ENCODE measurements around the gene LCK. TPM values are rescaled to one million over a fixed set of nuclear protein-coding genes. Genes with fewer than 3 reads are reported as not detected.

LCK gene
- total and polyA plus RNA-seq, 10 of the 15 experiments (the other 5 are each of a cell fraction or from before 2014, with no cell fraction given) = 31.5 to 173 (median 119) TPM

DNA sequence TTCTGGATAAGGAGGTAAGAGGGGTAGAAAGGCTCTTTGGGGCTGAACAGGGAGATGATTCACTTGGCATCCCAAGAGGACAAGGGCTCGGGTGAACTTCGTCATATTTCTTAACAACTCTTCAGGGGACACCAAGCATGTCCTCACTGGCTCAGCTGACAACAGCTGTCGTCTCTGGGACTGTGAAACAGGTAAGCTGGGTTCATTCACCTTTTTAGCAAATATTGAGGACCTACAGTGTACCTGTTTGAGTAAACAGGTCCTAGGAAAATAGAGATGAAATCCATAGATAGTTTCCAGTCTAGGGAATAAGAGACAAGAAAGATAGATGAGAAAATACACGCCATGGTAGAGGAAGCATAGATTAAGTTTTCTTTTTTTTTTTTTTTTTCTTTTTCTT lies 26.8 kb upstream of the LCK start:
- no TSS peak for BruUV-seq (replicated peaks)
- Histone ChIP-seq H3K36me3 (ENCODE audit: control insufficient read depth in 2 of 2, insufficient read depth in 2 of 2, low read length in 1 of 2) (peaks cover 13 to 22% of the 10 kb centered on the region in 2 experiments), H3K4me1 (ENCODE audit: control insufficient read depth, insufficient read depth, low read length) (peaks cover 12% of the 10 kb centered on the region), H3K9ac (ENCODE audit: control insufficient read depth, insufficient read depth, low read length) (no peak overlapping the region), H3K79me2 (ENCODE audit: control insufficient read depth, insufficient read depth, low read length) (peaks cover 29% of the 10 kb centered on the region), H3K27me3 (replicated peaks in 1 of 2; ENCODE audit: control insufficient read depth in 2 of 2, insufficient read depth in 2 of 2, low read length in 1 of 2) (no peaks in the 10 kb centered on the region), H3K4me2 (ENCODE audit: control insufficient read depth, insufficient read depth) (peak overlapping the region; percentile 84), H4K20me1 (ENCODE audit: control insufficient read depth, insufficient read depth) (no peaks in the 10 kb centered on the region), H3K4me3 (peak overlapping the region; percentile 89; the same call in 1 of the 2 replicates), H3K27ac (ENCODE audit: control insufficient read depth, insufficient read depth) (0 out of 2 replicates have a peak overlapping the region, but pooled peaks have one; percentile 15), H2AFZ (ENCODE audit: control insufficient read depth, low read depth, low read length) (no peak overlapping the region), H3K9me3 (replicated peaks; ENCODE audit: control insufficient read depth, insufficient read depth, low read length) (no peaks in the 10 kb centered on the region)
- in situ Hi-C loops (cut with MboI) = no loop called here
- ChIA-PET CTCF (interaction anchor here (1.2 to 6.0 kb wide), 4 partner anchors 9 to 92 kb away, joined by 4 to 46 read pairs (median 8); partner anchors contain the start of gene FAM167B), RAD21 (ENCODE audit: unreplicated experiment) (interaction anchor here (1.1 to 1.4 kb wide), 3 partner anchors 72 to 170 kb away, joined by 5 to 7 read pairs (median 6); partner anchors contain the start of gene BSDC1), POLR2A (interaction anchor here (0.5 to 0.6 kb wide), 2 partner anchors 32 to 117 kb away, joined by 3 to 7 read pairs; partner anchors contain the start of gene KPNA6), SMC1A (ENCODE audit: uncharacterized antibody, unreplicated experiment) (interaction anchor here (1.2 to 2.5 kb wide), 4 partner anchors 18 to 109 kb away, joined by 4 to 13 read pairs (median 6); no protein-coding TSS in a partner anchor)
- no peak for TF ChIP-seq FOXM1 (IDR thresholded peaks at IDR 0.05; ENCODE audit: low read depth, low read length)
- TF ChIP-seq ZNF622 (IDR thresholded peaks at IDR 0.05) = no peak
- no peak for TF ChIP-seq ZBTB11 (CRISPR knock-in tag; IDR thresholded peaks at IDR 0.05)
- no peak for TF ChIP-seq YY1 (IDR thresholded peaks at IDR 0.05; ENCODE audit: low read depth, low read length)
- no peak for TF ChIP-seq KAT2A (conservative IDR thresholded peaks at IDR 0.05; ENCODE audit: control insufficient read depth, low read depth, low read length)
- TF ChIP-seq KLF5 (IDR thresholded peaks at IDR 0.05; ENCODE audit: partially characterized antibody) = no peak
- TF ChIP-seq CEBPZ (IDR thresholded peaks at IDR 0.05; ENCODE audit: low read depth, low read length) = no peak
- DNase-seq (ENCODE audit: low read depth, low spot score) (no peak), ATAC-seq (no peak), FAIRE-seq (no peak)
- 78% methylated on average over 4 of the region's 4 CpGs for WGBS (ENCODE audit: insufficient coverage, insufficient replicate concordance, low lambda C conversion rate, missing lambda C conversion rate)
- intact Hi-C loops (cut with micrococcal nuclease; ENCODE audit: unreplicated experiment) = no loop called here
